Stomach smooth muscle (tissue), 2 donors: Measurements from ENCODE around the gene SMIM13.

Experiments
- H3K27ac ChIP-seq: one replicate; pipeline ENCODE4 v1.7.0; 2013; ENCODE audit warnings: mild to moderate bottlenecking, low read length, inconsistent platforms
- H3K27me3 ChIP-seq, 2 donors: one replicate each; pipeline ENCODE4 v1.7.0; 2013; ENCODE audit warnings: low read length in 2 of 2; ENCODE audit not compliant: insufficient read depth in 2 of 2, control insufficient read depth in 1 of 2
- H3K36me3 ChIP-seq, 2 donors: one replicate each; pipeline ENCODE4 v1.7.0; 2013; ENCODE audit warnings: low read length in 2 of 2; ENCODE audit not compliant: control insufficient read depth in 2 of 2, insufficient read depth in 2 of 2
- H3K4me1 ChIP-seq: one replicate; pipeline ENCODE4 v1.7.0; 2013; ENCODE audit warnings: low read length; ENCODE audit not compliant: control insufficient read depth, insufficient read depth
- H3K4me3 ChIP-seq, 2 donors: one replicate each; pipeline ENCODE4 v1.7.0; 2013; ENCODE audit warnings: low read length in 2 of 2
- H3K9ac ChIP-seq, 2 donors: one replicate each; pipeline ENCODE4 v1.7.0; 2013; ENCODE audit warnings: low read length in 2 of 2, mild to moderate bottlenecking in 1 of 2
- H3K9me3 ChIP-seq, 2 donors: one replicate each; pipeline ENCODE4 v1.7.0; 2013; ENCODE audit warnings: low read length in 2 of 2; ENCODE audit not compliant: control insufficient read depth in 2 of 2
- donor health status: healthy.
- donor health status: Pancreatic carcinoma.

SMIM13 gene

GRCh38 chr6:11174242-11174611, 80.6 kb downstream of the SMIM13 start:
- Histone ChIP-seq H3K9ac (no peak overlapping the region), H3K36me3 (no peaks in the 10 kb centered on the region), H3K4me1 (peaks cover 3% of the 10 kb centered on the region), H3K4me3 (no peak overlapping the region), H3K27ac (no peak overlapping the region), H3K9me3 (no peaks in the 10 kb centered on the region), H3K27me3 (no peaks in the 10 kb centered on the region)

- H3K4me1 ChIP-seq, result peaks cover 2% of the 10 kb centered on the region
- H3K27ac ChIP-seq, result no peak overlapping the region
- H3K36me3 ChIP-seq, result no peaks in the 10 kb centered on the region
- H3K9me3 ChIP-seq, result no peaks in the 10 kb centered on the region
- H3K4me3 ChIP-seq, result no peak overlapping the region
- H3K27me3 ChIP-seq, result no peaks in the 10 kb centered on the region
- no peak overlapping the region for H3K9ac ChIP-seq
These were observed 83.6 kb downstream of the SMIM13 start for GRCh38 chr6:11177271-11177670.

GRCh38 chr6:11179088-11179418, 85.4 kb downstream of the SMIM13 start:
- H3K27me3 ChIP-seq, result no peaks in the 10 kb centered on the region
- no peak overlapping the region for H3K27ac ChIP-seq
- no peaks in the 10 kb centered on the region for H3K4me1 ChIP-seq
- no peaks in the 10 kb centered on the region for H3K36me3 ChIP-seq
- H3K9ac ChIP-seq, result no peak overlapping the region
- no peak overlapping the region for H3K4me3 ChIP-seq
- no peaks in the 10 kb centered on the region for H3K9me3 ChIP-seq

- Histone ChIP-seq H3K27ac (no peak overlapping the region), H3K9ac (no peak overlapping the region), H3K4me3 (no peak overlapping the region), H3K36me3 (no peaks in the 10 kb centered on the region), H3K9me3 (no peaks in the 10 kb centered on the region), H3K4me1 (no peaks in the 10 kb centered on the region), H3K27me3 (no peaks in the 10 kb centered on the region)
These were observed 86.0 kb downstream of the SMIM13 start for GRCh38 chr6:11179419-11180202.

- Histone ChIP-seq H3K27me3 (no peaks in the 10 kb centered on the region), H3K36me3 (peaks cover 3 to 4% of the 10 kb centered on the region in 2 donors), H3K4me1 (no peaks in the 10 kb centered on the region), H3K9me3 (no peaks in the 10 kb centered on the region), H3K9ac (no peak overlapping the region), H3K27ac (no peak overlapping the region), H3K4me3 (no peak overlapping the region)
These were observed 88.0 kb downstream of the SMIM13 start for GRCh38 chr6:11181478-11182136.

DNA sequence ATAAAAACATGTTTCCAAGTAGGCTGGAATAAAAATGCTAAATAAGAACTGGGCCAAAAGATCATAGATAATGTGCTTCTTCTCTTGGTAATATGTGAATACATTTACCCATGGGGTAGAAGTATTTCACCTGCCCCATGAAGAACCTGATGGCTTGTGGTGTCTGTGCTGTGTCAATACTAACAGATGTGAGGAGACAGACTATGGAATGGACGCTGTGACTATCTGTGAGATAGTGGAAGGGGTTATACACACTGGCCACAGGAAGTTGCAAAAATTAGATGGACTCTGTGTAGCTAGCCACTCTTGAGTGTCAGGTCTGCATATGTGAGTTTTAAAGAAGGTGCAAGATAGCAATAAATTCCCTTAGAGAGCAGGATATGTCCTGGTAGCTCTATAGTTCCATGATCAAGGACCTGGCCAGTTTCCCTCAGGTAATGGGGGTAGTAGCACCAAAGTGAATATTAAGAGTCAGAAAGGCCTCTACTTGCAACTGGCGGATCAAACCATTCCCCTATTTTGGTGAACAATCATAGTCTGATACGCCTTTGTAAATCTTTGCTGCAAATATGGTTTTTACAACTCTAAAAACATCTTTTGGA, 90.2 kb downstream of the SMIM13 start:
- H3K27ac ChIP-seq, result no peak overlapping the region
- H3K4me1 ChIP-seq, result no peaks in the 10 kb centered on the region
- H3K4me3 ChIP-seq, result no peak overlapping the region
- H3K9me3 ChIP-seq, result no peaks in the 10 kb centered on the region
- H3K36me3 ChIP-seq, result peaks cover 8% of the 10 kb centered on the region in 2 donors
- no peak overlapping the region for H3K9ac ChIP-seq
- H3K27me3 ChIP-seq, result no peaks in the 10 kb centered on the region

DNA sequence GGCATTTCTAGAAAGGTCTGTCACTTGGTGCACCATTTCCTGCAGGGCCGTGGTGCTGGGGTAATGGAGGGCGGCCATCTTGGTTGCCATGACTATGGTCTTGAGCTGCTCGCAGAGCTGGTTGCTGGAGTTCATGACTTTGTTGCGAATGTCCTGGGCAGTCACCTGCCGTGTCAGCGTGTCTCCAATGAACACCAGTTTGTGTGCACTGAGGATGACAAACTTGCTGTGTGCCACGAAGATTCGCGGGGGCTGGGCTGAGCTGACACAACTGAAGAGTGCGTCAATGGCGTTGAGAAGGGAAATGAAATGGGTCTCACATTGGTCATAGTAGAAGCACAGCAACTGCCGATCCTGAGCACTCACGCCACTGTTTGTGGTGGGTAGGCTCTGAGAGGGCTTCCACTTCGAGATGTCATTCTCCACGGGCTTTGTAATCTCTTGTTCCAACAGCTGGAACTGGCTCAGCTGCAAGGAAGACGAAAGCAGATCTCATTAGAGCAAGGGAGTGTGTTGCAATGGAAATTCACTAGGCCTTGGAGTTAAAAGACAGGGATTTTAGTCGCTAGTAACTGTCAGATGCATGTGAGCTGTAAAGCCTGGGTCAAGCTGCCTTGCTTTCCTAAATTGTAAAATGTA, 91.7 kb downstream of the SMIM13 start:
- Histone ChIP-seq H3K9ac (no peak overlapping the region), H3K9me3 (no peaks in the 10 kb centered on the region), H3K4me3 (no peak overlapping the region), H3K27ac (no peak overlapping the region), H3K27me3 (no peaks in the 10 kb centered on the region), H3K4me1 (no peaks in the 10 kb centered on the region), H3K36me3 (peaks cover 10 to 13% of the 10 kb centered on the region in 2 donors)

GRCh38 chr6:11187301-11187700, 93.7 kb downstream of the SMIM13 start:
- H3K9me3 ChIP-seq, result no peaks in the 10 kb centered on the region
- peaks cover 14 to 24% of the 10 kb centered on the region in 2 donors for H3K36me3 ChIP-seq
- H3K4me1 ChIP-seq, result no peaks in the 10 kb centered on the region
- no peak overlapping the region for H3K9ac ChIP-seq
- no peak overlapping the region for H3K27ac ChIP-seq
- no peaks in the 10 kb centered on the region for H3K27me3 ChIP-seq
- H3K4me3 ChIP-seq, result no peak overlapping the region
